GM12878 (cell line): ENCODE results near the gene TXNDC9. TPM values are rescaled to one million over a fixed set of nuclear protein-coding genes. Genes with fewer than 3 reads are reported as not detected.

Source experiments
- ATAC-seq: fragments of 200-7000 bp; cut with Tn5 transposase; 3 replicates; pipeline ENCODE4 v1.9.1; 2020; ENCODE audit warnings: mild to moderate bottlenecking, moderate library complexity
- BruUV-seq: library from RNA; stranded (reverse); fragments of 400-500 nt; replicated peaks from 2 replicates; lab custom pipeline; 2021; lab: Mats Ljungman, UMichigan
- CTCF ChIA-PET: fragments of 300-600 bp; sonication (Branson Sonifier 250); formaldehyde crosslinking; extraction: SDS; loops from one replicate; lab custom pipeline; 2021; ENCODE audit warnings: inconsistent platforms; lab: Yijun Ruan, JAX
- POLR2A ChIA-PET: fragments of 350-600 bp; formaldehyde crosslinking; extraction: SDS; loops from one replicate; lab custom pipeline; 2021; ENCODE audit warnings: inconsistent platforms; lab: Charles Lee
- RAD21 ChIA-PET: fragments of 300-600 bp; sonication (Branson Sonifier 250); formaldehyde crosslinking; loops from one replicate; lab custom pipeline; 2023; ENCODE audit warnings: antibody characterized with exemption; ENCODE audit not compliant: unreplicated experiment; lab: Charles Lee
- SMC1A ChIA-PET: fragments of 300-600 bp; sonication (Branson Sonifier 250); formaldehyde crosslinking; loops from one replicate; lab custom pipeline; 2023; ENCODE audit not compliant: unreplicated experiment, uncharacterized antibody; lab: Charles Lee
- DNase-seq: peaks from one replicate; pipeline ENCODE4 v3.0.0-alpha.2; 2011; ENCODE audit warnings: low read depth, low spot score
- FAIRE-seq: peaks from 3 replicates; lab custom pipeline; 2011; peaks lifted over from hg19 to GRCh38; lab: Jason Lieb, UNC
- H2AFZ ChIP-seq: 2 replicates; pipeline ENCODE4 v1.6.0; 2011; ENCODE audit warnings: low read depth, low read length, control low read depth; ENCODE audit not compliant: control insufficient read depth
- H3K27ac ChIP-seq: 2 replicates; pipeline ENCODE4 v1.5.1; 2011; ENCODE audit warnings: control low read depth; ENCODE audit not compliant: control insufficient read depth, insufficient read depth
- H3K27me3 ChIP-seq, 2 experiments: replicated peaks in 1 of 2; 2 replicates each; pipeline versions ENCODE4 v1.6.0 to v1.6.1; 2011; ENCODE audit warnings: low read length in 1 of 2; ENCODE audit not compliant: control insufficient read depth in 2 of 2, insufficient read depth in 2 of 2
- H3K36me3 ChIP-seq, 2 experiments: 2 replicates each; pipeline ENCODE4 v1.5.1; 2011; ENCODE audit warnings: low read length in 1 of 2; ENCODE audit not compliant: control insufficient read depth in 2 of 2, insufficient read depth in 2 of 2
- H3K4me1 ChIP-seq: 2 replicates; pipeline ENCODE4 v1.6.1; 2011; ENCODE audit warnings: mild to moderate bottlenecking, low read length, moderate library complexity, mixed read lengths; ENCODE audit not compliant: control insufficient read depth, insufficient read depth
- H3K4me2 ChIP-seq: 2 replicates; pipeline ENCODE4 v1.6.0; 2011; ENCODE audit warnings: control low read depth; ENCODE audit not compliant: control insufficient read depth, insufficient read depth
- H3K4me3 ChIP-seq: fragments of 200-600 bp; sonication (generic); 2 replicates; pipeline ENCODE4 v1.5.1; 2016
- H3K79me2 ChIP-seq: 2 replicates; pipeline ENCODE4 v1.6.0; 2011; ENCODE audit warnings: low read length; ENCODE audit not compliant: control insufficient read depth, insufficient read depth
- H3K9ac ChIP-seq: 2 replicates; pipeline ENCODE4 v1.8.0; 2011; ENCODE audit warnings: low read length, control low read depth, mixed read lengths; ENCODE audit not compliant: control insufficient read depth, insufficient read depth
- H3K9me3 ChIP-seq: replicated peaks from 3 replicates; pipeline ENCODE4 v1.5.1; 2011; ENCODE audit warnings: mild to moderate bottlenecking, low read length; ENCODE audit not compliant: control insufficient read depth, insufficient read depth
- H4K20me1 ChIP-seq: 2 replicates; pipeline ENCODE4 v1.6.0; 2011; ENCODE audit not compliant: control insufficient read depth, insufficient read depth
- IRF4 ChIP-seq: IDR thresholded peaks from 2 replicates; pipeline ENCODE4 v1.6.1; 2011; ENCODE audit warnings: low read depth, low read length
- NFIC ChIP-seq: IDR thresholded peaks from 2 replicates; pipeline ENCODE4 v1.6.1; 2012; ENCODE audit warnings: low read depth, mild to moderate bottlenecking, inconsistent platforms, low read length, moderate library complexity
- WGBS: methylation state at CpG from one replicate; pipeline ENCODE4 v1.1.6; 2016; ENCODE audit warnings: low lambda C conversion rate; ENCODE audit not compliant: insufficient replicate concordance, insufficient coverage; ENCODE audit errors: missing lambda C conversion rate; 5-methylcytosine and 5-hydroxymethylcytosine counted together
- in situ Hi-C: fragments of 300-500 bp; cut with MboI; formaldehyde crosslinking; loops from 9 replicates; pipeline ENCODE4 v1.14.3; 2018; ENCODE audit warnings: mixed read lengths
- intact Hi-C: fragments of 100-400 bp; cut with micrococcal nuclease; formaldehyde crosslinking; loops from one replicate; pipeline ENCODE4 v1.14.2; 2022; ENCODE audit not compliant: unreplicated experiment
- polyA plus RNA-seq, 11 experiments: library from polyadenylated mRNA; depleted of rRNA in 4 of 11; unstranded in 6 of 11; stranded (reverse) in 5 of 11; fragments of >200 nt; fragmentation: Nextera tagmentation in 4 of 11; fragmentation: Illumina TruSeq in 1 of 11; extraction: Ambion mirVana in 4 of 11; extraction: Trizol in 1 of 11; gene quantifications; 1 replicate in 1 of 11; 2 replicates in 10 of 11; pipeline versions ENCODE4 v1.2.1 to v1.2.3, GENCODE V29; 2011 to 2016; ENCODE audit warnings: inconsistent platforms in 2 of 11, missing spikeins in 2 of 11, low read depth in 1 of 11
- total RNA-seq, 4 experiments: library from RNA; depleted of rRNA in 3 of 4; stranded (reverse); fragments of >200 nt in 3 of 4; fragmentation: Illumina TruSeq in 1 of 4; extraction: Trizol in 1 of 4; gene quantifications; 2 replicates each; pipeline versions ENCODE4 v1.2.1 to v1.2.3, GENCODE V29; 2013 to 2021
- TF ChIP-seq, protein P1 (sequence below): fragments of 450-650 bp; IDR thresholded peaks from 2 replicates; pipeline ENCODE4 v1.6.1; 2016; ENCODE audit warnings: mild to moderate bottlenecking
- TF ChIP-seq, protein P2 (sequence below): fragments of 450-650 bp; formaldehyde crosslinking; IDR thresholded peaks from 2 replicates; pipeline ENCODE4 v1.4.0; 2020; ENCODE audit warnings: mild to moderate bottlenecking, moderate library complexity
- TF ChIP-seq, protein P3 (sequence below): fragments of 450-650 bp; IDR thresholded peaks from 2 replicates; pipeline ENCODE4 v1.6.1; 2017; ENCODE audit warnings: antibody characterized with exemption, mild to moderate bottlenecking, moderate library complexity

TXNDC9 gene
- total and polyA plus RNA-seq, 10 of the 15 experiments (the other 5 are each of a cell fraction or from before 2014, with no cell fraction given), result 27.0 to 170 (median 50.9) TPM

DNA sequence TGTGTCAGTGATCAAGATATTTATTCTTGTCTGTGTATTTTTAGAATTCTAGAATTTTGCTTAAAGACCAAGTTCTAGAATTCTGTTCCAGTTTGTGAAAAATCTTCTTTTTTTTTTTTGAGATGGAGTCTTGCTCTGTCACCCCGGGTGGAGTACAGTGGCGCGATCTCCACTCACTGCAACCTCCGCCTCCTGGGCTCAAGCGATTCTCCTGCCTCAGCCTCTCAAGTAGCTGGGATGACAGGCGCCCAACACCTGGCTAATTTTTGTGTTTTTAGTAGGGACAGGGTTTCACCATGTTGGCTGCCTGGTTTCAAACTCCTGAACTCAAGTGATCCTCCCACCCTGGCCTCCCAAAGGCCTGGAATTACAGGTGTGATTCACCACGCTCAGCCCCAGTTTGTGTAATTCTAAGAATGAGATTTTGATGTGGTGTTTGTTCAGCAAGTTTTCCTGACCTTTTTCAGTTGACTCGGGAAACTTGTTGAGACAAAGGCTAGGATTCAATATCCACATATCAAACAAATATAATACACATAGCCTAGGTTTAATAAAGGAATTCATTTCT lies 4.6 kb upstream of the TXNDC9 start:
- Histone ChIP-seq H3K4me1 (no peaks in the 10 kb centered on the region), H3K79me2 (peaks cover 84% of the 10 kb centered on the region), H3K27me3 (no peaks in the 10 kb centered on the region), H3K4me3 (0 out of 2 replicates have a peak overlapping the region, but pooled peaks have one; percentile 23), H3K4me2 (no peak overlapping the region), H3K9ac (no peak overlapping the region), H3K36me3 (no peaks in the 10 kb centered on the region; a peak in 1 of 4 replicates), H4K20me1 (no peaks in the 10 kb centered on the region; the same call in 1 of the 2 replicates), H2AFZ (no peak overlapping the region), H3K27ac (no peak overlapping the region), H3K9me3 (no peaks in the 10 kb centered on the region)
- ChIA-PET SMC1A (no interaction called here), CTCF (no interaction called here), RAD21 (no interaction called here), POLR2A (no interaction called here)
- in situ Hi-C loops, result no loop called here
- DNase-seq (no peak), FAIRE-seq (no peak), ATAC-seq (no peak)
- WGBS, result 89% methylated on average over 8 of the region's 8 CpGs
- no peak for TF ChIP-seq IRF4
- TF ChIP-seq, protein P1, sequence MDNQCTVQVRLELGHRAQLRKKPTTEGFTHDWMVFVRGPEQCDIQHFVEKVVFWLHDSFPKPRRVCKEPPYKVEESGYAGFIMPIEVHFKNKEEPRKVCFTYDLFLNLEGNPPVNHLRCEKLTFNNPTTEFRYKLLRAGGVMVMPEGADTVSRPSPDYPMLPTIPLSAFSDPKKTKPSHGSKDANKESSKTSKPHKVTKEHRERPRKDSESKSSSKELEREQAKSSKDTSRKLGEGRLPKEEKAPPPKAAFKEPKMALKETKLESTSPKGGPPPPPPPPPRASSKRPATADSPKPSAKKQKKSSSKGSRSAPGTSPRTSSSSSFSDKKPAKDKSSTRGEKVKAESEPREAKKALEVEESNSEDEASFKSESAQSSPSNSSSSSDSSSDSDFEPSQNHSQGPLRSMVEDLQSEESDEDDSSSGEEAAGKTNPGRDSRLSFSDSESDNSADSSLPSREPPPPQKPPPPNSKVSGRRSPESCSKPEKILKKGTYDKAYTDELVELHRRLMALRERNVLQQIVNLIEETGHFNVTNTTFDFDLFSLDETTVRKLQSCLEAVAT, result peak; percentile 72; the same call in 1 of the 2 replicates
- TF ChIP-seq, protein P2, sequence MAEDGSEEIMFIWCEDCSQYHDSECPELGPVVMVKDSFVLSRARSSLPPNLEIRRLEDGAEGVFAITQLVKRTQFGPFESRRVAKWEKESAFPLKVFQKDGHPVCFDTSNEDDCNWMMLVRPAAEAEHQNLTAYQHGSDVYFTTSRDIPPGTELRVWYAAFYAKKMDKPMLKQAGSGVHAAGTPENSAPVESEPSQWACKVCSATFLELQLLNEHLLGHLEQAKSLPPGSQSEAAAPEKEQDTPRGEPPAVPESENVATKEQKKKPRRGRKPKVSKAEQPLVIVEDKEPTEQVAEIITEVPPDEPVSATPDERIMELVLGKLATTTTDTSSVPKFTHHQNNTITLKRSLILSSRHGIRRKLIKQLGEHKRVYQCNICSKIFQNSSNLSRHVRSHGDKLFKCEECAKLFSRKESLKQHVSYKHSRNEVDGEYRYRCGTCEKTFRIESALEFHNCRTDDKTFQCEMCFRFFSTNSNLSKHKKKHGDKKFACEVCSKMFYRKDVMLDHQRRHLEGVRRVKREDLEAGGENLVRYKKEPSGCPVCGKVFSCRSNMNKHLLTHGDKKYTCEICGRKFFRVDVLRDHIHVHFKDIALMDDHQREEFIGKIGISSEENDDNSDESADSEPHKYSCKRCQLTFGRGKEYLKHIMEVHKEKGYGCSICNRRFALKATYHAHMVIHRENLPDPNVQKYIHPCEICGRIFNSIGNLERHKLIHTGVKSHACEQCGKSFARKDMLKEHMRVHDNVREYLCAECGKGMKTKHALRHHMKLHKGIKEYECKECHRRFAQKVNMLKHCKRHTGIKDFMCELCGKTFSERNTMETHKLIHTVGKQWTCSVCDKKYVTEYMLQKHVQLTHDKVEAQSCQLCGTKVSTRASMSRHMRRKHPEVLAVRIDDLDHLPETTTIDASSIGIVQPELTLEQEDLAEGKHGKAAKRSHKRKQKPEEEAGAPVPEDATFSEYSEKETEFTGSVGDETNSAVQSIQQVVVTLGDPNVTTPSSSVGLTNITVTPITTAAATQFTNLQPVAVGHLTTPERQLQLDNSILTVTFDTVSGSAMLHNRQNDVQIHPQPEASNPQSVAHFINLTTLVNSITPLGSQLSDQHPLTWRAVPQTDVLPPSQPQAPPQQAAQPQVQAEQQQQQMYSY (CRISPR knock-in tag), result no peak
- no peak for TF ChIP-seq NFIC
- TF ChIP-seq, protein P3, sequence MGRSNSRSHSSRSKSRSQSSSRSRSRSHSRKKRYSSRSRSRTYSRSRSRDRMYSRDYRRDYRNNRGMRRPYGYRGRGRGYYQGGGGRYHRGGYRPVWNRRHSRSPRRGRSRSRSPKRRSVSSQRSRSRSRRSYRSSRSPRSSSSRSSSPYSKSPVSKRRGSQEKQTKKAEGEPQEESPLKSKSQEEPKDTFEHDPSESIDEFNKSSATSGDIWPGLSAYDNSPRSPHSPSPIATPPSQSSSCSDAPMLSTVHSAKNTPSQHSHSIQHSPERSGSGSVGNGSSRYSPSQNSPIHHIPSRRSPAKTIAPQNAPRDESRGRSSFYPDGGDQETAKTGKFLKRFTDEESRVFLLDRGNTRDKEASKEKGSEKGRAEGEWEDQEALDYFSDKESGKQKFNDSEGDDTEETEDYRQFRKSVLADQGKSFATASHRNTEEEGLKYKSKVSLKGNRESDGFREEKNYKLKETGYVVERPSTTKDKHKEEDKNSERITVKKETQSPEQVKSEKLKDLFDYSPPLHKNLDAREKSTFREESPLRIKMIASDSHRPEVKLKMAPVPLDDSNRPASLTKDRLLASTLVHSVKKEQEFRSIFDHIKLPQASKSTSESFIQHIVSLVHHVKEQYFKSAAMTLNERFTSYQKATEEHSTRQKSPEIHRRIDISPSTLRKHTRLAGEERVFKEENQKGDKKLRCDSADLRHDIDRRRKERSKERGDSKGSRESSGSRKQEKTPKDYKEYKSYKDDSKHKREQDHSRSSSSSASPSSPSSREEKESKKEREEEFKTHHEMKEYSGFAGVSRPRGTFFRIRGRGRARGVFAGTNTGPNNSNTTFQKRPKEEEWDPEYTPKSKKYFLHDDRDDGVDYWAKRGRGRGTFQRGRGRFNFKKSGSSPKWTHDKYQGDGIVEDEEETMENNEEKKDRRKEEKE, result no peak
- BruUV-seq, result no TSS peak
- intact Hi-C loops, result no loop called here
